HG02759 (cell line): Measurements from ENCODE around the gene CASR.
"Not testable (repeated sequence)": the region's sequence is repeated elsewhere in the genome, so short reads cannot be mapped to it uniquely, and the experiment has no call there.

Experiments used
- ATAC-seq: cut with Tn5 transposase; IDR thresholded peaks from one replicate; pipeline ENCODE4 v1.9.1; 2021; ENCODE audit warnings: mild to moderate bottlenecking, moderate library complexity; ENCODE audit not compliant: unreplicated experiment

Gene CASR, protein sequence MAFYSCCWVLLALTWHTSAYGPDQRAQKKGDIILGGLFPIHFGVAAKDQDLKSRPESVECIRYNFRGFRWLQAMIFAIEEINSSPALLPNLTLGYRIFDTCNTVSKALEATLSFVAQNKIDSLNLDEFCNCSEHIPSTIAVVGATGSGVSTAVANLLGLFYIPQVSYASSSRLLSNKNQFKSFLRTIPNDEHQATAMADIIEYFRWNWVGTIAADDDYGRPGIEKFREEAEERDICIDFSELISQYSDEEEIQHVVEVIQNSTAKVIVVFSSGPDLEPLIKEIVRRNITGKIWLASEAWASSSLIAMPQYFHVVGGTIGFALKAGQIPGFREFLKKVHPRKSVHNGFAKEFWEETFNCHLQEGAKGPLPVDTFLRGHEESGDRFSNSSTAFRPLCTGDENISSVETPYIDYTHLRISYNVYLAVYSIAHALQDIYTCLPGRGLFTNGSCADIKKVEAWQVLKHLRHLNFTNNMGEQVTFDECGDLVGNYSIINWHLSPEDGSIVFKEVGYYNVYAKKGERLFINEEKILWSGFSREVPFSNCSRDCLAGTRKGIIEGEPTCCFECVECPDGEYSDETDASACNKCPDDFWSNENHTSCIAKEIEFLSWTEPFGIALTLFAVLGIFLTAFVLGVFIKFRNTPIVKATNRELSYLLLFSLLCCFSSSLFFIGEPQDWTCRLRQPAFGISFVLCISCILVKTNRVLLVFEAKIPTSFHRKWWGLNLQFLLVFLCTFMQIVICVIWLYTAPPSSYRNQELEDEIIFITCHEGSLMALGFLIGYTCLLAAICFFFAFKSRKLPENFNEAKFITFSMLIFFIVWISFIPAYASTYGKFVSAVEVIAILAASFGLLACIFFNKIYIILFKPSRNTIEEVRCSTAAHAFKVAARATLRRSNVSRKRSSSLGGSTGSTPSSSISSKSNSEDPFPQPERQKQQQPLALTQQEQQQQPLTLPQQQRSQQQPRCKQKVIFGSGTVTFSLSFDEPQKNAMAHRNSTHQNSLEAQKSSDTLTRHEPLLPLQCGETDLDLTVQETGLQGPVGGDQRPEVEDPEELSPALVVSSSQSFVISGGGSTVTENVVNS

DNA sequence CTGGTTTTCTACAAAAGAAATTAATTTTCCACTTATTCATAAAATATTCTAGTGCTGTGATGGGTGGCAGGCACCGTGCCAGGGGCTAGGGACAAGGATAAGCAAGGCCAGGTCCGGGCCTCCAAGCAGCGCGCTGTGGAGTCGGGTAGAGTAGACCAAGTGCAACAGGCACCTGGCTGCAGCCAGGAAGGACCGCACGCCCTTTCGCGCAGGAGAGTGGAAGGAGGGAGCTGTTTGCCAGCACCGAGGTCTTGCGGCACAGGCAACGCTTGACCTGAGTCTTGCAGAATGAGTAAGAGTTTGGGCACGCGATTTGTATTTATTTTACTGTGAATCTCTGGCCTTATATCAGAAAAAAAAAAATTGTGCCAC is at the start of gene CASR:
Gene CASR (plus strand): TSS at position 148 of the 372 bp plus-strand sequence. CDS start 70,522 bp downstream, outside the sequence.
- peak; percentile 49 for ATAC-seq

DNA sequence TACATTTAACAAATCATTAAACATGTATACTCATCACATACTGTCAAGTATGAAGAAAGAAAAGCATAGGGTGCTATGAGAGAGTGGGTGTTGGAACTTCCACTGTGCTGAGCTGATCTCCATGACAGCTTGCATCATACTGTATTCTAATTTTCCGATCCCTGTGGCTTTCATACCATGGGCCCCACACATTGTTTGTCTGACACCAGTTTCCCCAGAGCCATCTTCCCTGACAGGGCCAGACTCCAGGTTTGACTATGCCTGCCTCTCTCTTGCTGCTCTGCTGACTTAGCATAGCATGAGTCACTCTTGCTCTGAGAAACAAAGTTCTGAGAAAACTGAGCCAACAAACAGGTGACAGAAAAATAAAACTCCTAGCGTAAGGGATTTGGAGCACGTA is 37.0 kb upstream of the CASR start:
- peak; percentile 95 for ATAC-seq

DNA sequence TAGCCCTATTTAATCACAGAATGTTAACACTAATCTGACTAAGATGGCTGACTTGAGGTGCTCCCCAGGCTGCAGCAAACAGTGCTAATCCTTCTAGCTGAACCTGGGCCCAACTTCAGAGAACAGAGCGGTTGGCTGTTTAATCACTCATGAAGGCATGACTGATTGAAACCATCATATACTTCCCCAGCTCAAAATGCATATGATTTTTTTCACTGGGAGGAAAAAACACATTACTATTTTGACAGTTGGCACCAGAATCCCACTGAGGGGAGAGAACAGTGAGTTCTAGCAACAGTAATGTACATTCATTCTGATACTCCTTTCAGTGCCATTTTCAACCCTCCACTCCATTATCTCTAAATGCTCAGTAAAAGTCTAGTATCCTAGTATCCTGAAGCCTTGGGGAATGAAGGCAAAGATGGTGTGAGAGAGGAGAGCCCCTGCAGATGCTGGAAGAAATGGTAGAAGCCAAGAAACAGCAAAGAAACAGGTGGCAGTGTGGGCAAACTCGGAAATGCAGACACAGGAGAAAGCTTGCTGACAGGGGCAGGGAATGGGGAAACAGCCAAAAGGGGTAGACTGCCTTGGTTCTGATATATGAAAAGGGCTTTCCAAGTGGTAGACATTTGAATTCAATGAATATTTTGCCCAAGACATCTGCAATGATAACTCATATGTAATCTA is 34.4 kb upstream of the CASR start:
- ATAC-seq, result no peak

DNA sequence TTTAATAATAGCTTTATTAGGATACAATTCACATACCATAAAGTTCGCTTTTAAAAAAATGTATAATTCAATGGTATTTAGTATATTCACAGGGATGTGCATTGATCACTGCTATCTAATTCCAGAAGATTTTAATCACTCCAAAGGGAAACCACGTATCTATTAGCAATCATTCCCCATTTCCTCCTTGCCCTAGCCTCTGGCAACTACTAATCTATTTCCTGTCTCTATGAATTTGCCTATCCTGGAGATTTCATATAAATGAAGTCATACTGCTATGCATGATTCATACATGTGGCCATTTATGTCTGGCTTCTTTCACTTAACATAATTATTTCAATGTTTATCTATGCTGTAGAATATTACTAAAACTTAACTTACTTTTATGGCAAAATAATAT is 32.0 kb upstream of the CASR start:
- no peak for ATAC-seq

DNA sequence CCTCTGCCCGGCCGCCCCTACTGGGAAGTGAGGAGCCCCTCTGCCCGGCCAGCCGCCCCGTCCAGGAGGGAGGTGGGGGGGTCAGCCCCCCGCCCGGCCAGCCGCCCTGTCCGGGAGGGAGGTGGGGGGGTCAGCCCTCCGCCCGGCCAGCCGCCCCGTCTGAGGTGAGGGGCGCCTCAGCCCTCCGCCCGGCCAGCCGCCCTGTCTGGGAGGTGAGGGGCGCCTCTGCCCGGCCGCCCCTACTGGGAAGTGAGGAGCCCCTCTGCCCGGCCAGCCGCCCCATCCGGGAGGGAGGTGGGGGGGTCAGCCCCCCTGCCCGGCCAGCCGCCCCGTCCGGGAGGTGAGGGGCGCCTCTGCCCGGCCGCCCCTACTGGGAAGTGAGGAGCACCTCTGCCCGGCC is 18.5 kb upstream of the CASR start:
- ATAC-seq, result not testable (repeated sequence)

DNA sequence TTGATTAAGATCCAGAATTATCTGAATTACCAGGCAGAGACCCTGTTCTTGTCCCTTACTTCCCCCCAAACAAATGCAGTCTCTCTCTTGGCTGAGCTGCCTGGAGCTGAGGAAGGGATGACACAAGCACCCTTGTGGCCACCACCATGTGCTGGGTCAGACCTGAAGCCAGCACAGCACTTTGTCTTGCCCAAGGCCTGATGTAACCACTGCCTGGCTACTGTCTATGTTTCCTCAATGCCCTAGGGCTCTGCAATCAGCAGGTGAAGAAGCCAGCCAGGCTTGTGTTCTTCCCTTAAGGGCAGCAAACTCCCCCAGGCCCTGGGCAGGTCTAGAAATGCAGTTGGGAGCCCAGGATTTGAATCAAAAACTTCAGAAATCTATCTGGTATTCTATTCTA is 15.8 kb upstream of the CASR start:
- ATAC-seq, result no peak

DNA sequence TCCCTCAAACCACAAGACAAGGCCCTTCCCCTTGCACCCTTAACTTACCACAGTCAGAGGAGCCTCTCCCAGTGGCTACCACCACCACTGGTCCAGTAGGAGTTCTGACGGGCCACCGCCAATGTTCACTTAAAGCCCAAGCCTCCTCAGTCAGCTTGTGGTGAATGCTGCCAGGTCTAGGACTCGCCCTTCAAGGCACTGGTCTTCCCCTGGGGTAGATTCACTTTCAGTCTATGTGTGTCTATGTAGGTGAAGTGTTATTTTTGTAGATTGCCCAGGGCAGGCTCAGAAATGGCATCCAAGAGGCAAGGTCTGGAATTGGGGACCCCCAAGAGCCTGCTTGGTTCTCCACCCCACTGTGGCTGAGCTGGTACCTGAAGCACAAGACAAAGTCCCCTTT is 15.4 kb upstream of the CASR start:
- ATAC-seq, result no peak

DNA sequence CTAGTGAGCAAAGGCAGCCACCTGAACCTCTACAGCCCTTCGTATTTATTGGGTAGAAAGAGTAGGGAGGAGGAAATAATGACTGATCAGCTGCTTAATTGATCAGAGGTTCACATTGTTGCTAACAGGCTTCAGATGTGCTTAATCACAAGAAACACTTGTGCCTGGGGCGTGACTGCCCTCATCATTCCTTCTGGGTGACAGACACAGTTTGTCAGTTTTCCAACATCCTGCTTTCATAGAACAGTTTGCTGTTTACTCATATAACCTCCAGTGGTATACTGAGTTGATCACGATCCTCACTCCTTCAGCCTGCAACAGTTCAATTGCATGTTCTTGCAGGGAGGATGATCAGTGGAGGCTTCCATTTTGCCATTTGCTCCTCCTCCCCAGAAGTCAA is 13.6 kb upstream of the CASR start:
- ATAC-seq, result no peak

DNA sequence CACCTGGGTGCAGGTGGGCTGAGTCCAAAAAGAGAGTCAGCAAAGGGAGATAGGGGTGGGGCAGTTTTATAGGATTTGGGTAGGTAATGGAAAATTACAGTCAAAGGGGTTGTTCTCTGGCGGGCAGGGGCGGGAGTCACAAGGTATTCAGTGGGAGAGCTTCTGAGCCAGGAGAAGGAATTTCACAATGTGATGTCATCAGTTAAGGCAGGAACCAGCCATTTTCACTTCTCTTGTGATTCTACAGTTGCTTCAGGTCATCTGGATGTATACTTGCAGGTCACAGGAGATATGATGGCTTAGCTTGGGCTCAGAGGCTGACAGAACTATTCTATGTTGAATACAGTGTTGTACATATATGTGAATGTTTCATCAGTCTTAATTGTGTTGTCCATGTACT is 12.1 kb upstream of the CASR start:
- not testable (repeated sequence) for ATAC-seq

DNA sequence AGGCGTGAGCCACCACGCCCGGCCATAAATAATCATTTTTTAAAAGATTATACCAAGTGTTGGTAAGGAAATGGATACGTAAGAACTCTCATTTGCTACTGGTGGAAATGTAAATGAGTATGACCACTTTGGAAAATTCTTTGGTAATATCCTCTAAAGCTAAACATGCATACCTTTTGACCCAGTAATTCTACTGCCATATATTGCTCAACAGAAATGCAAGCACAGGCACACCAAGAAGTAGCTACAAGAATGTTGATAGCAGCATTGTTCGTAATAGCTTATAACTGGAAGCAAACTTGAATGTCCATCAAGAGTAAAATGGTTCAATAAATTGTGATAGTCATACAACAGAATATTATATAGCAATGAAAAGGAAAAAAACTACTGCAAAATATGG is 4.8 kb upstream of the CASR start:
- no peak for ATAC-seq

DNA sequence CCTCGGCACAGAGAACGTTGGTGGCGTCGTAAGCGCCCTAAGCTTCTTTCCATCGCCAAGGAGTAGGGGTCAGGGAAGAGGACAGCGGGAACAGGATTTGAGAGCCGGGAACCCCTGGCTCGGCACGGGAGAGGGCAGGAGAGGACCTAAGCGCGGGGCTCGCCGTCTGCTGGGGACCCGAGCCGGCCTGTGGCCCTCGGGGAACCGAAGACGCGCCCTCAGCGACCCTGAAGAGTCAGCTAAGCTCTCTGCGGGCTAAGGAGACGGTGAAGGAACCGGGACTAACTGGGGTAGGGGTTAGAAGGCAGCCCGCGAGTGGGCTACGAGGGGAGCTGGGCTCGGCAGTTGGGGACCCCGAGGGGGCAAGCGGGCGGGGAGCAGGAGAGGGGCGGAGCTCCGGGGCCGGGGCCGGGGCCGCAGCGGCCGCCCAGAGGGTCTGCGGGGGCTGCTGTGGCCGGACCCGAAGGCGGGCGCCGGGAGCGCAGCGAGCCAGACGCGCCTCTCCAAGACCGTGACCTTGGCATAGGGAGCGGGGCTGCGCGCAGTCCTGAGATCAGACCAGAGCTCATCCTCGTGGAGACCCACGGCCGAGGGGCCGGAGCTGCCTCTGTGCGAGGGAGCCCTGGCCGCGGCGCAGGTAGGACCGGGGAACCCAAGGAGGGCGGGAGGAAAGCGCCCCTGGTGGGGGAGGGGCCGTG is 574 bp downstream of the CASR start:
- peak; percentile 55 for ATAC-seq

DNA sequence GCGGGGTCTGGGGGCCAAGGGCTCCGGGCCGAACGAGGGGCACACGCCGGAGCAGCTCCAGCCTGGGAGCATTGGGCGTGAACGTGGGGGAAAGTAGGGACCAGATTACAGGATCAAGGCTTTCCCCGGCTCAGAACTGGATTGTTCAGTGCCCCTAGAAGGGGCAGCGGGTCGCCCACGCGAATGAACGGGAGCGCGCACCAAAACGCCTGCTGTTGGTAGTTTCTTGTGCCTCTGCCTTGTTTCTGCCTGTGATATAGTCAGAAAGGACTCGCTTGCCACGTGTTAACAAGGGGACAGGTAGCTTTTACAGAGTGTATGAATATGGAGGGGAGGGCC is 1.1 kb downstream of the CASR start:
- peak; percentile 5 for ATAC-seq

DNA sequence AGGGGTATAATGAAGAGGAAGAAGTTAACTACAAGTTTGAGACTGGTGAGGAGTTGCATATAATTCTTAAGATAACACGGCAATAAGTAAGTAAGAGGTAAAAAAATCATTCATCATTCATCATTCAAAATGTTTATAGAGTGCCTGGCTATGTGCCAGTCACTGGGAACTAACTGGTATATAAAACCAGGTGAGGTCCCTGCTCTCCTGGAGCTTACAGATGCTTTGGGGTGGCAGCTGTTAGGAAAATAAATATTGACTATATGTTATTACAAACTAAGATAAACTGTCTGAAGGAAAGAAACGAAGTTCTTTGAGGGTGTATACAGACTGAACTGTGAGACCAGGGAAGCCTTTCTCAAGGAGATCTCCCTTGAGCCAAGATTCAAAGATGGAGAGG is 2.9 kb downstream of the CASR start:
- ATAC-seq, result no peak

DNA sequence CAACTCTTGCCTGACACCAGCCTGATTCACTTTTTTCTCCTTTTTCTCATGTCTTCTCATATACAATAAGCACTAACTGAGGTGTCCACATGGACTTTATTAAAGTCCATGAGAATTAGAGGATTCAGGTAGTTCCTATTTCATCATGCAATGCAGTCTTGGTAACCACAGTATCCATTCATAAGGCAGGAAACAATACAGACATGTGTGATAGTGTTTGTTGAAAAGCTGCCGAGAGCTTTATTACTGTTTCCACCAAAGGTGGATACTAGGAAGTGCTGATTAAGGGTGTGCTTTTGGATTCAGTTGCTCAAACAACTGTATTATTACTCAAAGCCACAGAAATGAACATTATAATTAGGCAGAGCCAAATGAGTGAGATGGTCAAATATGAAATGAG is 5.3 kb downstream of the CASR start:
- no peak for ATAC-seq

DNA sequence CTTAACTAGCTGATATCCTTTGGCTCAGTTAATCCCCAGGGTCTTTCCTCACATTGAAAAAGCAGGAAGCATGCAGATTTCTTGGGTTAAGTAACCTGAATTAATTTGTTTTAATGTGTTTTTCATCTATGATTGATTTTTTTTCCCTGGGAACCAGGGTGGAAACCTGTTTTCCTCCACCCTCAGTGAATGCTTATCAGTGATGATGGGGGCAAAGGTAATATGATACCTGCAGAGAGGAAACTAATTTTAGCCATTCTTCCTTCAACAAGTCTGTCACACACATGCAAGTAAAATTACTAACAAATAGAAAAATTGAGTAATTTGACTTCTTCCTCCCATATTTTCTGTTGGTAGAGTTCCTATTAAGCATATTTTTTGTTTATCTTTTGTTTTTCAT is 5.9 kb downstream of the CASR start:
- ATAC-seq, result no peak

DNA sequence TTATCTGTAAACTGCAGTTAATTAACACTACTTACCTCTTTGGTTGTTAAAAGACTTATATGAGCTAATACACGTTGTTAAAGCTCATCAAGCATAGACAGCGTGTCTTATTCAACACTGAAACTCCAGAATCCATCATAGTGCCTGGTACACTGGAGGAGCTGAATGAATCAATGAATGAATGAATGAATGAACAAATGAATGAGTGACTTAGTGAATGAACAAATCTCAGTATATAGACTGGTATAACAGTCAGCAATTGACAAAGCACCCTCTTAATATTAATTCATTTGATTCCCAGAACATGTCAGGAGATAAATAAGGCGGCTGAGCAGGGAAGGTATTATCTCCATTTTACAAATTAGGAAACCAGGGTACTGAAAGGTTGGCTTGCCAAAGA is 7.1 kb downstream of the CASR start:
- no peak for ATAC-seq

DNA sequence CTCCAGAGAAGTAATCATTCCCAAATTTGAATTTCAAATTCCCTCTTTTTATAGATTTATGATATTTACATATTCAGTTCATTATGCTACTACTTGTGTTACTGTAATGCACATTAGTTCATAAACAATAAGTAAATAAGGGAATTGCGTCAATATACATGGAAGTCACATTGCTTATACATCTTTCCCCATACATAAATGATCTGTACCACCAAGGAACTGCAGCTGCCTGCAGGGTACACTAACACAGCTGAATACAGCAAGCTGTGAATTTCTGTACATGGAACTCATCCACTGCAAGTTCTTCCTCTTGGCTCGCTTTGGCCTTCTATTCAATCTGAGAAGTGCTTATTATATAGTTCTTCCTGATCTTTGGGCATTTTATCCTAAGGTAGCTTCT is 15.5 kb downstream of the CASR start:
- ATAC-seq, result no peak

DNA sequence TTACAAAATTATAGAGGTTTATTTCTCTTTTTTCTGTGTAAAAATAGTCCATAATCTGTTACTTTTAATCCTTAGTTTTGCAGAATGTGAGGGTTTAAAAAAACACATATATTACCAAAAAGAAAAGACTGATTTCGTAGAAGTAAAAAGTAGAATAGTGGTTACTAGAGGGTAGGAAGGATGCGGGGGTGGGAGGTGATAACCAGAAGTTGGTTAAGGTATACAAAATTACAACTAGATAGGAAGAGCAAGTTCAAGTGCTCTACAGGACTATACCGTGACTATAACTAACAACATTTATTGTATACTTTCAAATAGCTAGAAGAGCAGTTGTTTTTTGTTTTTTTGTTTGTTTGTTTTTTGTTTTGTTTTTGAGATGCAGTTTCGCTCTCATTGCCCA is 16.1 kb downstream of the CASR start:
- no peak for ATAC-seq

DNA sequence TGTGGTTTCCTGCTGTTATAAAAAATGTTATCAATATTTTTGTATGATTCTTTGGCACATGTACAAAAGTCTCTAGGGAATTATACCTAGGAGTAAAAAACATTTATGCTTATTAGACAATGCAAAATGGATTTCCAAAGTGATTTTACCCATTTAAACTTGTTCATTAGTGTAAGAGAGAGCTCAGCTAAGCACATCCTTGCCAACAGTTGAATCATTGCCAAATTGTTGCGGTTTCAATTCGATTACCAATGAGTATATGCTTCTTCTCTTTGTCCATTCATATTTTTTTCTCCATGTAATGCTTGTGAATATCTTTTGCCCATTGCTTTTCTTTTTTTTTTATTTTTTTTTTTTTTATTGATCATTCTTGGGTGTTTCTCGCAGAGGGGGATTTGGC is 17.2 kb downstream of the CASR start:
- ATAC-seq, result no peak

DNA sequence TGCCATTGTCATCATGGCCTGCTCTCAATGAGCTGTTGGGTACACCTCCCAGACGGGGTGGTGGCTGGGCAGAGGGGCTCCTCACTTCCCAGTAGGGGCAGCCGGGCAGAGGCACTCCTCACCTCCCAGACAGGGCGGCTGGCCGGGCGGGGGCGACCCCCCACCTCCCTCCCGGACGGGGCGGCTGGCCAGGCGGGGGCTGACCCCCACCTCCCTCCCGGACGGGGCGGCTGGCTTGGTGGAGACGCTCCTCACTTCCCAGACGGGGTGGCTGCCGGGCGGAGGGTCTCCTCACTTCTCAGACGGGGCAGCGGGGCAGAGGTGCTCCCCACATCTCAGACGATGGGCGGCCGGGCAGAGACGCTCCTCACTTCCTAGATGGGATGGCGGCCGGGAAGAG is 18.0 kb downstream of the CASR start:
- not testable (repeated sequence) for ATAC-seq

DNA sequence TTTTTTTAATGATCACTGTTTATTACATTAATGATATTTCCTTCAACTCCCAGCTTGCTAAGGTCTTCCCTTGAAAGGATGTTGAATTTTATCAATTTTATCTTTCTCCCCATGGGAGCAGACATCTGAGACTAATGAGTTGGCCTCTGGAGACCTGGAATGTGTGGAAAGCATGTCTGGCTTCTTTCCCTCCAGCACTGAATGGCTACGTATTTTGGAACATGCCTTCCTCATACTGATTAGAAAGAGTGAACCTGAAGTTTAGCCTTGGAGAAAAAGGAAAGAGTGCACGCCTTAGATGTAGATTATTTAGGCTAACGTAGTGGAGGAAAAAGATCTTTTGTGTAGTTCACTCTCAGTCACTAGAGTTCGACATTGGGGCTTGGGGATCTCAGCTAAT is 25.1 kb downstream of the CASR start:
- no peak for ATAC-seq
